ENCODE measurements around the gene JAK1. TPM values are rescaled to one million over a fixed set of nuclear protein-coding genes. Genes with fewer than 3 reads are reported as not detected.
A peak's percentile ranks its signal among the peaks of the same experiment; 100 is the strongest.

JAK1 gene
- total RNA-seq, 1 donor from 2014 or later, result 156 TPM

- no peaks in the 10 kb centered on the region for H3K27me3 ChIP-seq (ENCODE audit: low read depth)
- no peaks in the 10 kb centered on the region for H3K36me3 ChIP-seq
- TF ChIP-seq, protein P1, sequence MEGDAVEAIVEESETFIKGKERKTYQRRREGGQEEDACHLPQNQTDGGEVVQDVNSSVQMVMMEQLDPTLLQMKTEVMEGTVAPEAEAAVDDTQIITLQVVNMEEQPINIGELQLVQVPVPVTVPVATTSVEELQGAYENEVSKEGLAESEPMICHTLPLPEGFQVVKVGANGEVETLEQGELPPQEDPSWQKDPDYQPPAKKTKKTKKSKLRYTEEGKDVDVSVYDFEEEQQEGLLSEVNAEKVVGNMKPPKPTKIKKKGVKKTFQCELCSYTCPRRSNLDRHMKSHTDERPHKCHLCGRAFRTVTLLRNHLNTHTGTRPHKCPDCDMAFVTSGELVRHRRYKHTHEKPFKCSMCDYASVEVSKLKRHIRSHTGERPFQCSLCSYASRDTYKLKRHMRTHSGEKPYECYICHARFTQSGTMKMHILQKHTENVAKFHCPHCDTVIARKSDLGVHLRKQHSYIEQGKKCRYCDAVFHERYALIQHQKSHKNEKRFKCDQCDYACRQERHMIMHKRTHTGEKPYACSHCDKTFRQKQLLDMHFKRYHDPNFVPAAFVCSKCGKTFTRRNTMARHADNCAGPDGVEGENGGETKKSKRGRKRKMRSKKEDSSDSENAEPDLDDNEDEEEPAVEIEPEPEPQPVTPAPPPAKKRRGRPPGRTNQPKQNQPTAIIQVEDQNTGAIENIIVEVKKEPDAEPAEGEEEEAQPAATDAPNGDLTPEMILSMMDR (IDR thresholded peaks at IDR 0.05), result no peak
- intact Hi-C loops (cut with DNase I), result no loop called here
- no peak overlapping the region for H3K27ac ChIP-seq
- H3K9me3 ChIP-seq, result no peaks in the 10 kb centered on the region
- peaks cover 65% of the 10 kb centered on the region for H3K4me1 ChIP-seq
- ATAC-seq (no peak), DNase-seq (no peak)
- no peak overlapping the region for H3K4me3 ChIP-seq
Measured at GRCh38 chr1:64938991-64939390, 27.4 kb downstream of the JAK1 start.

DNA sequence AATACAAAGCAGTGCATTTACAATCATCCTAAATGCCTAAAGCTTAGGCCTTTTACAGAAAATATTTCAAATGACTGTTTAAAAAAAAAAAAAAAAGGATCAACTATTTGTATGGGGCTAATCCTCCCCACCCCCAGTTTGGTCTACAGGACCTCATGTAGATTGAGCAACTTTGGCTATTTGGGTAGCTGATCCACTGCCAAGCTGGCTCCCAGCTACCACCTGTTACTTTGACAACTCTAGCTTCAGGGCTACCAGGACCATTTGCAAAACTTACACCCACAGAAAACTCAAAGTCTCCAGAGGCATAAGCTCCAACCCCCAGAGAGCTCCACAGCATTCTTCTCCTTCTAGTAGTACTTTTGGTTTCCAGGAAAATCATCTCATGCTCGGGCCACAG, 29.4 kb downstream of the JAK1 start:
- intact Hi-C loops (cut with DNase I), result no loop called here
- peaks cover 70% of the 10 kb centered on the region for H3K4me1 ChIP-seq
- H3K27ac ChIP-seq, result no peak overlapping the region
- no peaks in the 10 kb centered on the region for H3K9me3 ChIP-seq
- no peak for DNase-seq
- no peaks in the 10 kb centered on the region for H3K27me3 ChIP-seq (ENCODE audit: low read depth)
- TF ChIP-seq, protein P1 (IDR thresholded peaks at IDR 0.05), result no peak
- H3K36me3 ChIP-seq, result no peaks in the 10 kb centered on the region
- ATAC-seq, result peak in 1 of 2 donors; percentile 44
- H3K4me3 ChIP-seq, result no peak overlapping the region

GRCh38 chr1:64935551-64936155, 30.7 kb downstream of the JAK1 start:
- DNase-seq, result no peak
- peaks cover 62% of the 10 kb centered on the region for H3K4me1 ChIP-seq
- ATAC-seq, result no peak
- intact Hi-C loops (cut with DNase I), result no loop called here
- no peak overlapping the region for H3K27ac ChIP-seq
- TF ChIP-seq, protein P1 (IDR thresholded peaks at IDR 0.05), result no peak
- H3K27me3 ChIP-seq (ENCODE audit: low read depth), result no peaks in the 10 kb centered on the region
- H3K36me3 ChIP-seq, result no peaks in the 10 kb centered on the region
- no peaks in the 10 kb centered on the region for H3K9me3 ChIP-seq
- no peak overlapping the region for H3K4me3 ChIP-seq

DNA sequence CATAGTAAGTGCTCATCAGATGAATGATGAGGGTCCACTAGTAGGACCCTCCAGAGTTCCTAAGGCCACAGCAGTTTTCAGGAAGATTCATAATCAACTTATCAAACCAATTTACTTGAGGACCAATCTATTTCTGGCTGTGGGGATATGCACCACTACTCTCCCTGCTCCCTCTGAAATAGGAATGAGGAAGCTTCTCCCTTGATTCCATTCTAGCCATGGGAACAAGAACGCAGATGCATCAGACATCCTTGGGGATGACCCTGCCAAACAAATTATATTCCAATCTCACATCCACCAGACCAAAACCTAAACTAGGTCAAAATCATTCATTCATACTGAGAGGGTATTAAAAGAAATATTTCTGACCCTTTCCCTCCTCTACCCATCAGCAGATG, 31.5 kb downstream of the JAK1 start:
- intact Hi-C loops (cut with DNase I), result no loop called here
- ATAC-seq, result no peak

GRCh38 chr1:64934115-64934877, 32.1 kb downstream of the JAK1 start:
- TF ChIP-seq, protein P1 (IDR thresholded peaks at IDR 0.05), result no peak

More for the DNA sequence above, 31.5 kb downstream of the JAK1 start:
- Histone ChIP-seq H3K36me3 (no peaks in the 10 kb centered on the region), H3K4me3 (no peak overlapping the region), H3K27me3 (ENCODE audit: low read depth) (no peaks in the 10 kb centered on the region), H3K27ac (peak overlapping the region; percentile 78), H3K9me3 (no peaks in the 10 kb centered on the region), H3K4me1 (peaks cover 55% of the 10 kb centered on the region)
- no peak for DNase-seq
- TF ChIP-seq, protein P1 (IDR thresholded peaks at IDR 0.05), result no peak

More at GRCh38 chr1:64934115-64934877, 32.1 kb downstream of the JAK1 start:
- no peak overlapping the region for H3K4me3 ChIP-seq
- peaks cover 50% of the 10 kb centered on the region for H3K4me1 ChIP-seq
- peak overlapping the region; percentile 78 for H3K27ac ChIP-seq
- H3K27me3 ChIP-seq (ENCODE audit: low read depth), result no peaks in the 10 kb centered on the region
- ATAC-seq (peak; percentile 52 to 54), DNase-seq (no peak)
- H3K36me3 ChIP-seq, result no peaks in the 10 kb centered on the region
- intact Hi-C loops (cut with DNase I), result no loop called here
- no peaks in the 10 kb centered on the region for H3K9me3 ChIP-seq
